K562 (cell line): ENCODE data around the gene TMEM143. TPM values are rescaled to one million over a fixed set of nuclear protein-coding genes. Genes with fewer than 3 reads are reported as not detected.

Experiments used
- C11orf30 ChIP-seq: fragments of 450-650 bp; IDR thresholded peaks from 2 replicates; pipeline ENCODE4 v1.6.1; 2016; ENCODE audit warnings: low read depth, mild to moderate bottlenecking
- HDAC6 ChIP-seq: IDR thresholded peaks from 2 replicates; pipeline ENCODE4 v1.6.1; 2012; ENCODE audit warnings: low read depth, mild to moderate bottlenecking, control low read depth, inconsistent platforms, low read length, moderate library complexity
- PHF8 ChIP-seq: fragments of 200-600 bp; sonication (generic); IDR thresholded peaks from 2 replicates; pipeline ENCODE4 v1.6.1; 2012; ENCODE audit warnings: mixed run types, mild to moderate bottlenecking, inconsistent platforms, low read length, moderate library complexity, borderline replicate concordance
- ZKSCAN3 ChIP-seq: fragments of 250-450 bp; sonication (Bioruptor Pico); IDR thresholded peaks from 2 replicates; pipeline ENCODE4 v1.4.0; 2020
- ZNF57 ChIP-seq: fragments of 450-650 bp; formaldehyde crosslinking; IDR thresholded peaks from 2 replicates; pipeline ENCODE4 v1.4.0; 2020; ENCODE audit warnings: mild to moderate bottlenecking, moderate library complexity
- ZSCAN29 ChIP-seq: fragments of 450-650 bp; IDR thresholded peaks from 2 replicates; pipeline ENCODE4 v1.6.1; 2017
- polyA plus RNA-seq, 8 experiments: library from polyadenylated mRNA; depleted of rRNA in 4 of 8; stranded (reverse) in 5 of 8; unstranded in 3 of 8; fragments of >200 nt; fragmentation: Nextera tagmentation in 2 of 8; fragmentation: Illumina TruSeq in 1 of 8; extraction: Ambion mirVana in 2 of 8; extraction: Trizol in 1 of 8; gene quantifications; 2 replicates each; pipeline versions ENCODE4 v1.2.1 to v1.2.3, GENCODE V29; 2011 to 2014; ENCODE audit warnings: inconsistent platforms in 1 of 8, missing spikeins in 1 of 8
- total RNA-seq, 7 experiments: library from RNA; depleted of rRNA in 6 of 7; stranded (reverse); fragments of >200 nt in 6 of 7; fragmentation: Illumina TruSeq in 2 of 7; extraction: Trizol in 2 of 7; gene quantifications; 2 replicates each; pipeline versions ENCODE4 v1.2.1 to v1.2.3, GENCODE V29; 2011 to 2021; ENCODE audit warnings: low replicate concordance in 1 of 7
- TF ChIP-seq, protein P1 (sequence below), 2 experiments: fragments of 450-650 bp in 1 of 2; IDR thresholded peaks; 2 replicates each; pipeline ENCODE4 v1.6.1; 2011 to 2017; ENCODE audit warnings: low read depth in 2 of 2, antibody characterized with exemption in 1 of 2, borderline replicate concordance in 1 of 2, low read length in 1 of 2, mild to moderate bottlenecking in 1 of 2, mixed read lengths in 1 of 2; ENCODE audit not compliant: control insufficient read depth in 1 of 2
- TF ChIP-seq, protein P2 (sequence below): fragments of 450-650 bp; formaldehyde crosslinking; IDR thresholded peaks from 2 replicates; pipeline ENCODE4 v1.4.0; 2022; ENCODE audit warnings: mild to moderate bottlenecking, moderate library complexity
- TF ChIP-seq, protein P3 (sequence below): sonication (generic); formaldehyde crosslinking; IDR thresholded peaks from 2 replicates; pipeline ENCODE4 v1.8.0; 2022; ENCODE audit warnings: mild to moderate bottlenecking, missing genetic modification reagents
- TF ChIP-seq, protein P4 (sequence below): fragments of 250-450 bp; sonication (Bioruptor Pico); IDR thresholded peaks from 2 replicates; pipeline ENCODE4 v1.4.0; 2020
- TF ChIP-seq, protein P5 (sequence below), 2 experiments: fragments of 450-650 bp; IDR thresholded peaks; 2 replicates each; pipeline ENCODE4 v1.6.1; 2016; ENCODE audit warnings: mild to moderate bottlenecking in 2 of 2, borderline replicate concordance in 1 of 2, low read depth in 1 of 2, moderate library complexity in 1 of 2

The TMEM143 gene
- total and polyA plus RNA-seq, 9 of the 15 experiments (the other 6 are each of a cell fraction or from before 2014, with no cell fraction given) = 0.66 to 8.8 (median 4.3) TPM

DNA sequence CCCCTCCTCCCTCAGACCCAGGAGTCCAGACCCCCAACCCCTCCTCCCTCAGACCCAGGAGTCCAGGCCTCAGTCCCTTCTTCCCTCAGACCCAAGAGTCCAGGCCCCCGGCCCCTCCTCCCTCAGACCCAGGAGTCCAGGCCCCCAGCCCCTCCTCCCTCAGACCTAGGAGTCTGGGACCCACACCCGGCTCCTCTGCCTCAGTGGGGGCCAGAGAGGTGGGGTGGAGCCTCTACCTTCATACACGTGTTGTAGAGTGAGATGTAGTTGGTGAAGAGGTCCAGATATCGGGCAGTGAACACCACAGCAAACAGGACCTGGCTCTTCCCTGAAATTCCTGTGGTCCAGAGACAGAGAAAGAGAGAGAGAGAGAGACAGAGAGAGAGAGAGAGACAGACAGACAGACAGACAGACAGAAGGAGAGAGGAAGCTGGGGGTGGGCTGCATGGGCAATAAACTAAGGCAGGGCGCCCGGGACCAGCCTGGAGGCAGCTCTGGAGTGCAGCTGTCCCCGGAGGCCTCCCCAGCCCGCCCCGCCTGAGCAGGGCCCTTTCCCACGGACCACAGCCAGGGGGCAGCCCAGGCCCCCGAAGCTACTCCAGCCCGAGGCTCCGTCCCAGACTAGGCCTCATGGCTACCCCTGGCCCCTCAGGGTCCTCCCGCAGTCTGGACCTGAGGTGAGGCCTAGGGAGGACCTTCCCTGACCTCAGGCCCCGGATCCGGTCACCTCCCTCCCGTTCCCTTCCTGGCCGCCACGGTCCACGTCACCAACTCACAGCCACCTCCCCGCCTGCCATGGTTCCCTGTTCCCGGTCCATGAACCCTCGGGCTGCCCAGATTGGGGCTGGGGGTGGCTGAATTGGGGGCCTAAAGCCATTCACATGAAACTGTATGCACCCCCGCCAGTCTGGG, 26.7 kb upstream of the TMEM143 start (continued):
- TF ChIP-seq, protein P1, sequence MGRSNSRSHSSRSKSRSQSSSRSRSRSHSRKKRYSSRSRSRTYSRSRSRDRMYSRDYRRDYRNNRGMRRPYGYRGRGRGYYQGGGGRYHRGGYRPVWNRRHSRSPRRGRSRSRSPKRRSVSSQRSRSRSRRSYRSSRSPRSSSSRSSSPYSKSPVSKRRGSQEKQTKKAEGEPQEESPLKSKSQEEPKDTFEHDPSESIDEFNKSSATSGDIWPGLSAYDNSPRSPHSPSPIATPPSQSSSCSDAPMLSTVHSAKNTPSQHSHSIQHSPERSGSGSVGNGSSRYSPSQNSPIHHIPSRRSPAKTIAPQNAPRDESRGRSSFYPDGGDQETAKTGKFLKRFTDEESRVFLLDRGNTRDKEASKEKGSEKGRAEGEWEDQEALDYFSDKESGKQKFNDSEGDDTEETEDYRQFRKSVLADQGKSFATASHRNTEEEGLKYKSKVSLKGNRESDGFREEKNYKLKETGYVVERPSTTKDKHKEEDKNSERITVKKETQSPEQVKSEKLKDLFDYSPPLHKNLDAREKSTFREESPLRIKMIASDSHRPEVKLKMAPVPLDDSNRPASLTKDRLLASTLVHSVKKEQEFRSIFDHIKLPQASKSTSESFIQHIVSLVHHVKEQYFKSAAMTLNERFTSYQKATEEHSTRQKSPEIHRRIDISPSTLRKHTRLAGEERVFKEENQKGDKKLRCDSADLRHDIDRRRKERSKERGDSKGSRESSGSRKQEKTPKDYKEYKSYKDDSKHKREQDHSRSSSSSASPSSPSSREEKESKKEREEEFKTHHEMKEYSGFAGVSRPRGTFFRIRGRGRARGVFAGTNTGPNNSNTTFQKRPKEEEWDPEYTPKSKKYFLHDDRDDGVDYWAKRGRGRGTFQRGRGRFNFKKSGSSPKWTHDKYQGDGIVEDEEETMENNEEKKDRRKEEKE (IDR thresholded peaks at IDR 0.05; ENCODE audit: borderline replicate concordance in 1 of 2, control insufficient read depth in 1 of 2, low read depth in 2 of 2, low read length in 1 of 2) = no peak
- TF ChIP-seq, protein P2, sequence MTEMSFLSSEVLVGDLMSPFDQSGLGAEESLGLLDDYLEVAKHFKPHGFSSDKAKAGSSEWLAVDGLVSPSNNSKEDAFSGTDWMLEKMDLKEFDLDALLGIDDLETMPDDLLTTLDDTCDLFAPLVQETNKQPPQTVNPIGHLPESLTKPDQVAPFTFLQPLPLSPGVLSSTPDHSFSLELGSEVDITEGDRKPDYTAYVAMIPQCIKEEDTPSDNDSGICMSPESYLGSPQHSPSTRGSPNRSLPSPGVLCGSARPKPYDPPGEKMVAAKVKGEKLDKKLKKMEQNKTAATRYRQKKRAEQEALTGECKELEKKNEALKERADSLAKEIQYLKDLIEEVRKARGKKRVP (CRISPR knock-in tag) = no peak
- TF ChIP-seq, protein P3, sequence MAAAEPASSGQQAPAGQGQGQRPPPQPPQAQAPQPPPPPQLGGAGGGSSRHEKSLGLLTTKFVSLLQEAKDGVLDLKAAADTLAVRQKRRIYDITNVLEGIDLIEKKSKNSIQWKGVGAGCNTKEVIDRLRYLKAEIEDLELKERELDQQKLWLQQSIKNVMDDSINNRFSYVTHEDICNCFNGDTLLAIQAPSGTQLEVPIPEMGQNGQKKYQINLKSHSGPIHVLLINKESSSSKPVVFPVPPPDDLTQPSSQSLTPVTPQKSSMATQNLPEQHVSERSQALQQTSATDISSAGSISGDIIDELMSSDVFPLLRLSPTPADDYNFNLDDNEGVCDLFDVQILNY (CRISPR knock-in tag) = no peak
- TF ChIP-seq C11orf30 = no peak; the same call in 1 of the 2 replicates
- peak; percentile 88 for TF ChIP-seq PHF8
- no peak for TF ChIP-seq HDAC6
- TF ChIP-seq ZNF57 (CRISPR knock-in tag) = no peak
- TF ChIP-seq, protein P4, sequence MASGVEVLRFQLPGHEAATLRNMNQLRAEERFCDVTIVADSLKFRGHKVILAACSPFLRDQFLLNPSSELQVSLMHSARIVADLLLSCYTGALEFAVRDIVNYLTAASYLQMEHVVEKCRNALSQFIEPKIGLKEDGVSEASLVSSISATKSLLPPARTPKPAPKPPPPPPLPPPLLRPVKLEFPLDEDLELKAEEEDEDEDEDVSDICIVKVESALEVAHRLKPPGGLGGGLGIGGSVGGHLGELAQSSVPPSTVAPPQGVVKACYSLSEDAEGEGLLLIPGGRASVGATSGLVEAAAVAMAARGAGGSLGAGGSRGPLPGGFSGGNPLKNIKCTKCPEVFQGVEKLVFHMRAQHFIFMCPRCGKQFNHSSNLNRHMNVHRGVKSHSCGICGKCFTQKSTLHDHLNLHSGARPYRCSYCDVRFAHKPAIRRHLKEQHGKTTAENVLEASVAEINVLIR (CRISPR knock-in tag) = no peak
- TF ChIP-seq ZSCAN29 = no peak
- TF ChIP-seq, protein P5, sequence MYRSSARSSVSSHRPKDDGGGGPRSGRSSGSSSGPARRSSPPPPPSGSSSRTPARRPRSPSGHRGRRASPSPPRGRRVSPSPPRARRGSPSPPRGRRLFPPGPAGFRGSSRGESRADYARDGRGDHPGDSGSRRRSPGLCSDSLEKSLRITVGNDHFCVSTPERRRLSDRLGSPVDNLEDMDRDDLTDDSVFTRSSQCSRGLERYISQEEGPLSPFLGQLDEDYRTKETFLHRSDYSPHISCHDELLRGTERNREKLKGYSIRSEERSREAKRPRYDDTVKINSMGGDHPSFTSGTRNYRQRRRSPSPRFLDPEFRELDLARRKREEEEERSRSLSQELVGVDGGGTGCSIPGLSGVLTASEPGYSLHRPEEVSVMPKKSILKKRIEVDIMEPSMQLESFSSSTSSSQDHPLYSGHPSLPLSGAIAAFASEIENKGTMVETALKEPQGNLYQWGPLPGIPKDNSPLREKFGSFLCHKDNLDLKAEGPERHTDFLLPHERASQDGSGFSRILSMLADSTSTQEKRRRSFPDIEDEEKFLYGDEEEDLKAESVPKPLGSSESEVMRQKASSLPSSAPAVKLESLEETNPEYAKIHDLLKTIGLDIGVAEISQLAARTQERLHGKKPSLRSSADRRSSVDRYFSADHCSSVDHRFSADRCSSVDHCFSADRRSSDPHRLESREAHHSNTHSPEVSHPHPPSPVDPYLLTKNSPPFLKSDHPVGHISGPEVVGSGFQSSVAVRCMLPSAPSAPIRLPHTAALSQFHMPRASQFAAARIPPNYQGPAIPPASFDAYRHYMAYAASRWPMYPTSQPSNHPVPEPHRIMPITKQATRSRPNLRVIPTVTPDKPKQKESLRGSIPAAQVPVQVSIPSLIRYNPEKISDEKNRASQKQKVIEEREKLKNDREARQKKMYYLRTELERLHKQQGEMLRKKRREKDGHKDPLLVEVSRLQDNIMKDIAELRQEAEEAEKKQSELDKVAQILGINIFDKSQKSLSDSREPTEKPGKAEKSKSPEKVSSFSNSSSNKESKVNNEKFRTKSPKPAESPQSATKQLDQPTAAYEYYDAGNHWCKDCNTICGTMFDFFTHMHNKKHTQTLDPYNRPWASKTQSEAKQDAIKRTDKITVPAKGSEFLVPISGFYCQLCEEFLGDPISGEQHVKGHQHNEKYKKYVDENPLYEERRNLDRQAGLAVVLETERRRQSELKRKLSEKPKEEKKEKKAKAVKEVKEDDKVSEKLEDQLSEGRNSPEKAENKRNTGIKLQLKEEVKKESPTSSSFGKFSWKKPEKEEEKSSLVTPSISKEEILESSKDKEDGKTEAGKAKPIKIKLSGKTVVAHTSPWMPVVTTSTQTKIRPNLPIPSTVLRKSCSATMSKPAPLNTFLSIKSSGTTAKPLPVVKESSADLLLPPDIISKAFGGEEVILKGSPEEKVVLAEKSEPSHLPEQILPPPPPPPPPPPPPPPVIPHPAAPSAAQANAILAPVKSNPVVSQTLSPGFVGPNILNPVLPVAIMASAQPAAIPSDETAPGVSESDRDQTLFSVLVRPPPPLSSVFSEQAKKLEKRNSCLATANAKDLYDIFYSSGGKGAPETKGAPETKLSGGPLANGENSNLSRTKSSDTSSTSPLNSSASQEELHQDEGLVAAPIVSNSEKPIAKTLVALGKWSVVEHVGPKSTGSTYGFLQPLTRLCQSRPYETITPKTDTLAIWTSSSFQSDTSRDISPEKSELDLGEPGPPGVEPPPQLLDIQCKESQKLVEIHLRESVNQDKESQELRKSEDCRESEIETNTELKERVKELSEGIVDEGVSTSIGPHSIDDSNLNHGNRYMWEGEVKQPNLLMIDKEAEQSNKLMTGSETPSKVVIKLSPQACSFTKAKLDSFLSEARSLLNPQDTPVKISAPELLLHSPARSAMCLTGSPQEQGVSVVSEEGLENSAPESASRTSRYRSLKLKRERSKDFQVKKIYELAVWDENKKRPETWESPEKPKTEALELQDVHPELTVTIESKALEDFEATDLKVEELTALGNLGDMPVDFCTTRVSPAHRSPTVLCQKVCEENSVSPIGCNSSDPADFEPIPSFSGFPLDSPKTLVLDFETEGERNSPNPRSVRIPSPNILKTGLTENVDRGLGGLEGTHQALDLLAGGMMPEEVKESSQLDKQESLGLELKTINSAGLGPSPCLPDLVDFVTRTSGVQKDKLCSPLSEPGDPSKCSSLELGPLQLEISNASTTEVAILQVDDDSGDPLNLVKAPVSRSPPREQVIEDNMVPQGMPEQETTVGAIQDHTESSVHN (IDR thresholded peaks at IDR 0.05; ENCODE audit: borderline replicate concordance in 1 of 2, low read depth in 1 of 2) = peak in 1 of 2 experiments; percentile 44; a peak in 1 of 4 replicates
- no peak for TF ChIP-seq ZKSCAN3 (CRISPR knock-in tag)
